Measurements from ENCODE around the gene ZNF467. TPM values are rescaled to one million over a fixed set of nuclear protein-coding genes. Genes with fewer than 3 reads are reported as not detected.

Gene ZNF467
- total RNA-seq, 1 experiment from 2014 or later = 11.3 TPM

GRCh38 chr7:149762610-149763009, 10.8 kb downstream of the ZNF467 start:
- no peak overlapping the region for H3K9ac ChIP-seq (ENCODE audit: low read length)
- no peaks in the 10 kb centered on the region for H3K9me2 ChIP-seq (ENCODE audit: insufficient read depth)
- H3K27ac ChIP-seq (ENCODE audit: low read depth, low read length) = no peak overlapping the region
- TF ChIP-seq REST (IDR thresholded peaks at IDR 0.05; ENCODE audit: low read depth) (no peak), POLR2AphosphoS5 (IDR thresholded peaks at IDR 0.05; ENCODE audit: low read depth, low read length) (no peak), ZNF274 (IDR thresholded peaks at IDR 0.05; ENCODE audit: low read depth, low read length) (no peak), MAX (IDR thresholded peaks at IDR 0.05) (no peak), ZFX (IDR thresholded peaks at IDR 0.05) (no peak)
- TF ChIP-seq, protein P1, sequence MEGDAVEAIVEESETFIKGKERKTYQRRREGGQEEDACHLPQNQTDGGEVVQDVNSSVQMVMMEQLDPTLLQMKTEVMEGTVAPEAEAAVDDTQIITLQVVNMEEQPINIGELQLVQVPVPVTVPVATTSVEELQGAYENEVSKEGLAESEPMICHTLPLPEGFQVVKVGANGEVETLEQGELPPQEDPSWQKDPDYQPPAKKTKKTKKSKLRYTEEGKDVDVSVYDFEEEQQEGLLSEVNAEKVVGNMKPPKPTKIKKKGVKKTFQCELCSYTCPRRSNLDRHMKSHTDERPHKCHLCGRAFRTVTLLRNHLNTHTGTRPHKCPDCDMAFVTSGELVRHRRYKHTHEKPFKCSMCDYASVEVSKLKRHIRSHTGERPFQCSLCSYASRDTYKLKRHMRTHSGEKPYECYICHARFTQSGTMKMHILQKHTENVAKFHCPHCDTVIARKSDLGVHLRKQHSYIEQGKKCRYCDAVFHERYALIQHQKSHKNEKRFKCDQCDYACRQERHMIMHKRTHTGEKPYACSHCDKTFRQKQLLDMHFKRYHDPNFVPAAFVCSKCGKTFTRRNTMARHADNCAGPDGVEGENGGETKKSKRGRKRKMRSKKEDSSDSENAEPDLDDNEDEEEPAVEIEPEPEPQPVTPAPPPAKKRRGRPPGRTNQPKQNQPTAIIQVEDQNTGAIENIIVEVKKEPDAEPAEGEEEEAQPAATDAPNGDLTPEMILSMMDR (IDR thresholded peaks at IDR 0.05 in 2 of 3, conservative IDR thresholded peaks at IDR 0.05 in 1 of 3; ENCODE audit: borderline replicate concordance in 1 of 3, insufficient read depth in 1 of 3, low read depth in 2 of 3, low read length in 2 of 3) = no peak
- no peak overlapping the region for H2AFZ ChIP-seq (ENCODE audit: low read depth, low read length, poor library complexity, severe bottlenecking)
- no peak overlapping the region for H3K4me3 ChIP-seq (replicated peaks in 1 of 2; ENCODE audit: low read depth in 1 of 2, low read length in 2 of 2)
- no peaks in the 10 kb centered on the region for H3K79me2 ChIP-seq (ENCODE audit: insufficient read depth, low read length)
- intact Hi-C loops (cut with micrococcal nuclease) = no loop called here
- no peaks in the 10 kb centered on the region for H3K36me3 ChIP-seq (ENCODE audit: control insufficient read depth in 1 of 2, insufficient read depth in 2 of 2, low read length in 2 of 2)
- ChIA-PET CTCF (no interaction called here), POLR2A (no interaction called here), RAD21 (ENCODE audit: low non-redundant PET in 1 of 2, low total read pairs in 2 of 2, uncharacterized antibody in 2 of 2, unreplicated experiment in 2 of 2) (no interaction called here)
- no peaks in the 10 kb centered on the region for H3K27me3 ChIP-seq (ENCODE audit: insufficient read depth, low read length)
- no peak overlapping the region for H3K4me2 ChIP-seq (ENCODE audit: low read length)
- DNase-seq (ENCODE audit: low read depth, low spot score) = no peak
- H3K9me3 ChIP-seq (ENCODE audit: control insufficient read depth in 1 of 2, insufficient read depth in 1 of 2, low read depth in 1 of 2, low read length in 2 of 2) = no peaks in the 10 kb centered on the region
- no peaks in the 10 kb centered on the region for H3K4me1 ChIP-seq (ENCODE audit: control insufficient read depth in 1 of 2, insufficient read depth in 2 of 2, low read length in 2 of 2)
- no peak for ATAC-seq
- no peaks in the 10 kb centered on the region for H4K20me1 ChIP-seq (ENCODE audit: insufficient read depth)
- BruUV-seq (replicated peaks) = no TSS peak

Measured in HCT116 (cell line).